Sigmoid colon (tissue), 4 donors: ENCODE data around the gene MOK.

ENCODE experiments used
- CTCF ChIP-seq, 4 experiments: fragments of 450-650 bp in 3 of 4; fragments of 200-600 bp in 1 of 4; IDR thresholded peaks; one replicate each; pipeline ENCODE4 v1.5.1; 2016 to 2019; ENCODE audit warnings: antibody characterized with exemption in 4 of 4, mild to moderate bottlenecking in 3 of 4, moderate library complexity in 2 of 4
- EP300 ChIP-seq, 4 donors: sonication (generic); formaldehyde crosslinking; IDR thresholded peaks; one replicate each; pipeline ENCODE4 v1.6.1; 2017; ENCODE audit warnings: antibody characterized with exemption in 4 of 4
- POLR2A ChIP-seq, 2 donors: fragments of 450-650 bp; IDR thresholded peaks; one replicate each; pipeline ENCODE4 v1.6.1; 2016; ENCODE audit warnings: antibody characterized with exemption in 2 of 2, mild to moderate bottlenecking in 2 of 2, moderate library complexity in 2 of 2

DNA sequence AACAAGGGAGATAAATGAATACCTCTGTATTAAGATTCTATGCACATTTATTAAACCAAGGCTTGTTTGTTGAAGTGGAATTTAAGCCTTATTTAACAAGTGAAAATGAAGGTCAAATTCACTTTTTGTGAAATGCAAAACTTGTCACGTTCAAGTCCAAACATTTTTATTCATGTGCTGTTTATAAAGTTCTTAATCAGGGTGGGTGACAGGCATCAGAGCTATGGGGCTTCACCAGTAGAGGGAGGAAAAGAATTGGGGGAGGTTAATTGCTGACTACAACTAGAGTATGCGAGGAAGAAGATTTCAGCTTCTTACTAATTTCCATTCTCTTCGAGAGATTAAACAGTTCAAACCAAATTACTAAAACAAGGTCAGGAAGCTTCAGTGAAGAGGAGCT, 9.7 kb downstream of the MOK start:
- TF ChIP-seq CTCF (IDR thresholded peaks at IDR 0.05), result no peak
- TF ChIP-seq POLR2A (IDR thresholded peaks at IDR 0.05), result no peak
- no peak for TF ChIP-seq EP300 (IDR thresholded peaks at IDR 0.05)
